HCT116 (cell line): Measurements from ENCODE around the gene ZBTB7C.

Experiments used
- CEBPB ChIP-seq: IDR thresholded peaks from 2 replicates; pipeline ENCODE4 v1.6.1; 2012; ENCODE audit warnings: low read depth
- CTCF ChIP-seq, 3 experiments: fragments of 200-600 bp in 1 of 3; sonication (generic) in 1 of 3; IDR thresholded peaks in 2 of 3; conservative IDR thresholded peaks in 1 of 3; 2 replicates each; pipeline ENCODE4 v1.5.1; 2012 to 2017; ENCODE audit warnings: low read depth in 2 of 3, low read length in 2 of 3, antibody characterized with exemption in 1 of 3, borderline replicate concordance in 1 of 3, control low read depth in 1 of 3, mild to moderate bottlenecking in 1 of 3, mixed read lengths in 1 of 3, mixed run types in 1 of 3, moderate library complexity in 1 of 3; ENCODE audit not compliant: insufficient read depth in 1 of 3
- EZH2 ChIP-seq: fragments of 200-600 bp; sonication (generic); IDR thresholded peaks from 2 replicates; pipeline ENCODE4 v1.6.1; 2017; ENCODE audit warnings: antibody characterized with exemption, mixed run types
- FOSL1 ChIP-seq: IDR thresholded peaks from 2 replicates; pipeline ENCODE4 v1.6.1; 2012; ENCODE audit warnings: low read depth
- POLR2A ChIP-seq: IDR thresholded peaks from 2 replicates; pipeline ENCODE4 v1.7.0; 2011; ENCODE audit warnings: borderline replicate concordance; ENCODE audit not compliant: insufficient read depth, insufficient read length; ENCODE audit errors: extremely low read depth
- POLR2AphosphoS5 ChIP-seq: IDR thresholded peaks from 2 replicates; pipeline ENCODE4 v1.6.1; 2011; ENCODE audit warnings: mild to moderate bottlenecking, low read depth, low read length, moderate library complexity
- RAD21 ChIP-seq: IDR thresholded peaks from 2 replicates; pipeline ENCODE4 v1.6.1; 2012; ENCODE audit warnings: low read depth, mild to moderate bottlenecking
- SP1 ChIP-seq: IDR thresholded peaks from 2 replicates; pipeline ENCODE4 v1.6.1; 2012; ENCODE audit warnings: low read depth
- ZBTB33 ChIP-seq: IDR thresholded peaks from 2 replicates; pipeline ENCODE4 v1.6.1; 2011; ENCODE audit warnings: mild to moderate bottlenecking, low read length, moderate library complexity; ENCODE audit not compliant: insufficient replicate concordance; ENCODE audit errors: extremely low read depth

- no peak for TF ChIP-seq CTCF (IDR thresholded peaks at IDR 0.05 in 2 of 3, conservative IDR thresholded peaks at IDR 0.05 in 1 of 3; ENCODE audit: borderline replicate concordance in 1 of 3, insufficient read depth in 1 of 3, low read depth in 2 of 3, low read length in 2 of 3)
- no peak for TF ChIP-seq ZBTB33
- no peak for TF ChIP-seq RAD21
- no peak for TF ChIP-seq POLR2A
- TF ChIP-seq EZH2, result no peak
- no peak for TF ChIP-seq CEBPB
- no peak for TF ChIP-seq POLR2AphosphoS5
- no peak for TF ChIP-seq SP1
- no peak for TF ChIP-seq FOSL1
These were observed 255.3 kb downstream of the ZBTB7C start for GRCh38 chr18:48153613-48154481.
